ENCODE measurements around the gene NR1I3. TPM values are rescaled to one million over a fixed set of nuclear protein-coding genes. Genes with fewer than 3 reads are reported as not detected.
"Not testable (repeated sequence)": the region's sequence is repeated elsewhere in the genome, so short reads cannot be mapped to it uniquely, and the experiment has no call there.

NR1I3 gene
- total RNA-seq, 2 experiments from 2014 or later: not detected

DNA sequence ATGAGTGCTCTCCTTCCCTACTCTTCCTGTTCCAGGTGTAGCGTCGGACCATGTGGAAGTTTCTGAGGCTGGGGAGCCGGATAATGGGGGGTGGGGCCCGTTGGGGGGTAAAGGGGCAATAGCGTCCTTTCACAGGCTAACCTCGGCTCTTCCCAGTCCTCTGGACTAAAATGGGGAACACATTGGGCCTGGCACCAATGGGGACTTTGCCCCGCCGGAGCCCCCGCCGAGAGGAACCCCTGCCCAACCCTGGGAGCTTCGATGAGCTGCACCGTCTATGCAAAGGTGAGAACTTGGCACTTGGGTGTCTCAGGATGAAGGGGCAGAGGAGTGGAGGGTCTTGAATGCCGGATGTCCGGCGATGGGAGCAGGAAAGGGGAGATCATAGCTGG lies 11.7 kb downstream of the NR1I3 start:
- CTCF ChIA-PET: interaction anchor here (0.6 to 17.9 kb wide), 44 partner anchors 9 to 515 kb away, joined by 3 to 331 read pairs (median 6); partner anchors contain the start of genes ADAMTS4, CFAP126, FCER1G and NDUFS2

DNA sequence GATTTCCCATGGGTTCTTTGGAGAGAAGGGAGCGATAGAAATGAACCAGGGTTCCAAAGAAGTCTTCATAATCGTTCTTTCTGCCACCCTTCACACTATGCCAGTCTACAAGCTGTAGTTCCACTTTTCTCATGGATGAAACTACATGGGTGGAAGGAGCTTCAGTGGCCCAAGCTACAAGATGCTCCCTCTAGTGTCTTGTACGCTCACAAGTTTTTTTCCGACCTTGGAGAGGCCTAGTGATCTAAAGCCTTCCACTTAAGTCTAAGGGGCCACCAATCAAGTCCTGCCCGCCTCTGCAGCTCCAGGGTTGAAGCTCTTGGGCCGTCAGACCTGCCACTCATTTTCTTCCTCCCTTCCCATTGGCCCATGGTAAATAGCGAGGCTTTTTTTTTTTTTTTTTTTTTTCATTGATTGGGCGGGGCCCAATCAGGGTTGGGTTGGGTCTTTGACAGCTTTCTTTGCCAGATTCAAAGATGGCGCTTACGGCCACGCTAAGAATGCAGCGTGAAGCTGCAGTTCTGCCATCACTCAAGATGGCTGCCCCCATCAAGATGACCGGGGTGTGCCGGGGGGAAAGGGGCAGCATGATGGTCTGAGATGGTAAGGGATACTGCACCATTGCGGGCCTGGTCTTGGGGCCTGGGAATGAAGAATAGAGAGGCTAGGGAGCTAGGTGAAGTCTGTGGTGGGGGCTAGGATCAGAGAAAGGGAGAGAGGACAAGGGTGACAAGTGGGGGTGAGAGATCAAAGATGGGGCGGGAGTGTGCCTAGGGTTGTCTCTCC lies 12.3 kb downstream of the NR1I3 start, which contains the start of gene TOMM40L:
Gene TOMM40L (plus strand): TSS at position 527 of the 786 bp plus-strand sequence. CDS start 430 bp downstream, outside the sequence.
- ATAC-seq (peak; percentile 98), DNase-seq (peak; percentile 96)
- Mint-ChIP-seq H3K27ac (peak within 1 kb of the TSS; percentile 99), H3K4me3 (peak within 1 kb of the TSS; percentile 95), H3K4me1 (ENCODE audit: low read depth) (peaks cover 43% of the 10 kb centered on the region), H3K36me3 (ENCODE audit: low read depth) (peaks cover 26% of the 10 kb centered on the region), H3K27me3 (ENCODE audit: low read depth) (no peaks in the 10 kb centered on the region), H3K9me3 (ENCODE audit: insufficient read depth) (no peaks in the 10 kb centered on the region)
- POLR2A ChIA-PET: interaction anchor here (0.6 to 2.4 kb wide), 17 partner anchors 9 to 181 kb away, joined by 3 to 31 read pairs (median 3); partner anchors contain the start of genes B4GALT3, FCER1G, NDUFS2 and PPOX
- CTCF ChIA-PET: interaction anchor here (0.6 to 17.9 kb wide), 48 partner anchors 10 to 512 kb away, joined by 3 to 331 read pairs (median 5); partner anchors contain the start of genes ADAMTS4, CFAP126, FCER1G and NDUFS2

More for the DNA sequence above, 11.7 kb downstream of the NR1I3 start:
- Mint-ChIP-seq H3K4me3 (peak overlapping the region; percentile 95), H3K27ac (peak overlapping the region; percentile 99), H3K4me1 (ENCODE audit: low read depth) (peaks cover 47% of the 10 kb centered on the region), H3K36me3 (ENCODE audit: low read depth) (peaks cover 30% of the 10 kb centered on the region), H3K27me3 (ENCODE audit: low read depth) (no peaks in the 10 kb centered on the region), H3K9me3 (ENCODE audit: insufficient read depth) (no peaks in the 10 kb centered on the region)
- ATAC-seq: no peak
- no peak for DNase-seq
- POLR2A ChIA-PET: interaction anchor here (0.7 to 2.4 kb wide), 9 partner anchors 11 to 182 kb away, joined by 3 to 31 read pairs (median 4); partner anchors contain the start of genes FCER1G, NDUFS2, PPOX and SDHC

DNA sequence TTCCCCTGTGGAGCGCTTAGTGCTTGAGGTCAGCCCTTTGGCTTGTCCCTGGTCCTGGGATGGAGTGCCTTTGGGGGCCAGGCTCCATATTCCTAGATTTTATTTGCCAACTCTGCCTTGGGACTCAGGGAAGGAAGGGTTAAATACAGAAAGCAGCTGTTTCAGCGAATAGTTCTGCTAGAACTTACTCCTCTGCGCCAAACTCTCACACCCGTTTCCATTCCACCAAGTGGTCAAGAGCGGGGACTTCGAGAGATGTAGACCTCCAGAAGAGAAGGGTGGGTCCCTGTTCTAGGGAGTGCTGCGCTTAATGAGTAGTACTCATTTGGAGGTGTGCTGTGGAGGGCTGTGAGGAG lies 12.8 kb downstream of the NR1I3 start:
- peaks cover 22% of the 10 kb centered on the region for H3K36me3 Mint-ChIP-seq (ENCODE audit: low read depth)
- peaks cover 42% of the 10 kb centered on the region for H3K4me1 Mint-ChIP-seq (ENCODE audit: low read depth)
- ChIA-PET CTCF (interaction anchor here (0.6 to 17.9 kb wide), 43 partner anchors 9 to 513 kb away, joined by 3 to 331 read pairs (median 5); partner anchors contain the start of genes ADAMTS4, CFAP126, FCER1G and NDUFS2), POLR2A (interaction anchor here (0.6 to 2.4 kb wide), 15 partner anchors 9 to 166 kb away, joined by 3 to 31 read pairs (median 4); partner anchors contain the start of genes B4GALT3, FCER1G, NDUFS2 and PPOX)
- no peaks in the 10 kb centered on the region for H3K9me3 Mint-ChIP-seq (ENCODE audit: insufficient read depth)
- DNase-seq (no peak), ATAC-seq (peak; percentile 6)
- no peaks in the 10 kb centered on the region for H3K27me3 Mint-ChIP-seq (ENCODE audit: low read depth)
- peak overlapping the region; percentile 95 for H3K4me3 Mint-ChIP-seq
- peak overlapping the region; percentile 99 for H3K27ac Mint-ChIP-seq

DNA sequence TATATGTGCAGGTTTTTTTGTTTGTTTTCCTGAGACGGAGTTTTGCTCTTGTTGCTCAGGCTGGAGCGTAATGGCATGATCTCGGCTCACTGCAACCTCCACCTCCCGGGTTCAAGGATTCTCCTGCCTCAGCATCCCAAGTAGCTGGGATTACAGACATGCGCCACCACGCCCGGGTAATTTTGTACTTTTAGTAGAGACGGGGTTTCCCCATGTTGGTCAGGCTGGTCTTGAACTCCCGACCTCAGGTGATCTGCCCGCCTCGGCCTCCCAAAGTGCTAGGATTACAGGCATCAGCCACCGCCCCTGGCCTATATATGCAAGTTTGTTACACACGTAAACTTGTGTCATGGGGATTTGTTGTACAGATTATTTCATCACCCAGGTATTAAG lies 13.3 kb downstream of the NR1I3 start:
- not testable (repeated sequence) for DNase-seq; H3K27me3 Mint-ChIP-seq (ENCODE audit: low read depth); ATAC-seq; H3K9me3 Mint-ChIP-seq (ENCODE audit: insufficient read depth); H3K27ac Mint-ChIP-seq; H3K4me3 Mint-ChIP-seq
- Mint-ChIP-seq H3K36me3 (ENCODE audit: low read depth) (peaks cover 20% of the 10 kb centered on the region), H3K4me1 (ENCODE audit: low read depth) (peaks cover 42% of the 10 kb centered on the region)
- POLR2A ChIA-PET: interaction anchor here (1.0 to 2.4 kb wide), 3 partner anchors 19 to 59 kb away, joined by 3 to 31 read pairs (median 13); partner anchors contain the start of genes NDUFS2 and PPOX
- CTCF ChIA-PET: interaction anchor here (1.4 to 17.9 kb wide), 10 partner anchors 9 to 158 kb away, joined by 4 to 331 read pairs (median 18); partner anchors contain the start of genes ADAMTS4, CFAP126, FCER1G and NDUFS2

DNA sequence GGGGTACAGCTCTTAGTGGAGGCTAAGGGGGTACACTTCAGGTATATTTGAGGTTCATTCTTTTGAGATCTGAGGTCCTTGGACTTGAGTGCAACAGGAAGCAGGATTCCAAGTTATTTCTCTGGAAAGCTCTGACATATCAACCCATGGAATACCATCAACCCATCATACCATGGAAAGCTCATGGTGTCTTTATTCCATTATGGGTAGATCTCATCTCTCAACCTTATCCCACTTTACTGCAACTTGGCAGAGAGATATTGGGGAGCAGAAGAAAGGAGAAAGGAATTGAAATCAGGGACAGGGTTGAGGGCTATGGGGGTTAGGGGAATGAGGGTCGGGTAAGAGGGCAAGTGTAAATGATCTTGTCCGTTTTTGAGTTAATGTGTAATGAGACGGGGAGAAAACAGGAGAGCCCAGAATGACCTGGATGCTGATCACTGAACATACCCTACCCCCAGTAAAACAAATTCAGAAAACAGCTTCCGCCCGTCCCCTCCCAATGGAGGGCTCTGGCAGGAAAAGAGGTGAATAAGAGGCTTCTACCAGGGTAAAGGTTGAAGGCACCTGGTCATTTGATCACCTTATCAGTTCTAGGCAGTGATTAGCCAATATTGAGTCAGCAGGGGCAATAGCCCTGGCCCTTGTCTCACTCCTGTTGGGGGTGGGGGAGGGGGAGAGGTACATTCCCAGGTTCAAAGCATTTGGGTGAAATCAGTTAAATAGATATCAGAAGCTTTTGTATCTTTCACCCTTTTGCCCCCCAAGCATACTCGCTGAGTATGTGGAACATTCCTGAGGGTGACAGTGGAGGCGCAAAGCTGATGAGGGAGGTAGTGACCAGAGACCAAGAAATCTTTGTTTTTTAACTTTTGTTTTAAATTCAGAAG lies 14.0 kb downstream of the NR1I3 start:
- no peak overlapping the region for H3K4me3 Mint-ChIP-seq
- ATAC-seq (no peak), DNase-seq (no peak)
- peaks cover 42% of the 10 kb centered on the region for H3K4me1 Mint-ChIP-seq (ENCODE audit: low read depth)
- POLR2A ChIA-PET: interaction anchor here (1.0 to 2.5 kb wide), 3 partner anchors 18 to 58 kb away, joined by 3 to 15 read pairs (median 13); partner anchors contain the start of genes NDUFS2 and PPOX
- H3K36me3 Mint-ChIP-seq (ENCODE audit: low read depth): peaks cover 16% of the 10 kb centered on the region
- CTCF ChIA-PET: interaction anchor here (1.1 to 17.9 kb wide), 6 partner anchors 19 to 158 kb away, joined by 3 to 331 read pairs (median 14); partner anchors contain the start of genes ADAMTS4, NDUFS2 and PPOX
- H3K27ac Mint-ChIP-seq: no peak overlapping the region
- no peaks in the 10 kb centered on the region for H3K9me3 Mint-ChIP-seq (ENCODE audit: insufficient read depth)
- H3K27me3 Mint-ChIP-seq (ENCODE audit: low read depth): no peaks in the 10 kb centered on the region

DNA sequence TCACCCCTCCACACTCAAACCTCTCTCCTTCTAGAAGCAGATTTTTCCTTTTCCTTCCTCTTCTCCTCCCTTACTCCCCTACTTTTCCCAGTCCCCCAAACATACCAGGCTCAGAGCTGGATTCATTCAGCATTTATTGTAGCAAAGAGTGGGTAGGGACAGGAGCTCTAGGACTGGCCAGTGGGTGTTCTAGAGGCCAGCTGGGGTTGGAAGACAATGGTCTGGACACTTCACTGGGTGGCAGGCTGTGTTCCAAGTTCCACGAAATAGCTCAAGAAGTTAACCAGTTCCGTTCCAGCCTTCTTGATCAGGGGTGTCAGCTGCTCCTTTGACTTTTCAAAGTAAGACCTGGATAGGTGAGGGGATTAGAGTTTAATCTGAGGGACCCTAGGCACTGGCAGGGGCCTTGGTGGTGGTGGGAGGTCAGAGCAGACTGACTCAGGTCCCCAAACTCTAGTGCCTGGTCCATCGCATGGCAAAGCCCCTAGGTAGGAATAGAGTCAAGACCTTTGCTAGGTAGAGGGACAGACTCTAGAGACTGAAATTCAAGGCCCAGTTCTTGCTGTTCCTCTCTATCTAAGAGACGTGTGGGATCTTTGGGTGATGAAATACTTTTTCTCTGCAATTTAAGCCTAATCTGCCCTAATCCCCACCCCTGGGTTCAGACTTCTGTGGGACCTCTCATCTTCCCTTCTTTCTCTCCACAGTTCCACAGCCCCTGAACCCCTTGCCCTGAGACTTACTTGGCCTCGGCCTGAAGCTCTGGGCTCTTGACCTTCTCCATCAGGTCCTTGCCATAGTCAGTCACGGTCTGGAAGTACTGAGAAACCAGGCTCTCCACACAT lies 15.6 kb downstream of the NR1I3 start:
- H3K27me3 Mint-ChIP-seq (ENCODE audit: low read depth): no peaks in the 10 kb centered on the region
- H3K27ac Mint-ChIP-seq: peak overlapping the region; percentile 50
- peaks cover 48% of the 10 kb centered on the region for H3K4me1 Mint-ChIP-seq (ENCODE audit: low read depth)
- no peaks in the 10 kb centered on the region for H3K9me3 Mint-ChIP-seq (ENCODE audit: insufficient read depth)
- ATAC-seq (no peak), DNase-seq (no peak)
- CTCF ChIA-PET: interaction anchor here (1.5 to 17.9 kb wide), 5 partner anchors 17 to 160 kb away, joined by 3 to 331 read pairs (median 6); partner anchors contain the start of genes ADAMTS4, NDUFS2 and PPOX
- POLR2A ChIA-PET: interaction anchor here (0.5 to 2.5 kb wide), 2 partner anchors 20 to 82 kb away, joined by 3 to 15 read pairs; partner anchors contain the start of gene NDUFS2
- H3K36me3 Mint-ChIP-seq (ENCODE audit: low read depth): no peaks in the 10 kb centered on the region
- no peak overlapping the region for H3K4me3 Mint-ChIP-seq

DNA sequence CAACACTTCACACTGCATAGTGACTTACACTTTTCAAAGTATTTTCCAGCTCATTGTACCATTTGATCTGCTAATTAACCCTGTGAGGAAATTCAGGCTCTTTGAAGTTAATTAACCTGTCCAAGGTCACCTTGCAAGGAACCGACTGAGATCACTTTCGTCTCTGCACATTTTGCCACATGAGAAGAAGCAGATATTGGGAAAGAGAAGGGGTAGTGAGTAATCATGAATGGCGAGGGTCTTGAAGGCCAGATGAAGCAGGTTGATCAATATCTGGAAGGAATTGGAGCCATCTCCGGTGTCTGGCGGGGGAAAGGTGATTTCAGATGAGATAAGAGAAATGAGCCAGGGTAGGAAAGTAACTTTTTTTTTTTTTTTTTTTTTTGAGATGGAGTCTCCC lies 18.0 kb downstream of the NR1I3 start:
- Mint-ChIP-seq H3K36me3 (ENCODE audit: low read depth) (peaks cover 5% of the 10 kb centered on the region), H3K27me3 (ENCODE audit: low read depth) (no peaks in the 10 kb centered on the region), H3K27ac (no peak overlapping the region), H3K9me3 (ENCODE audit: insufficient read depth) (no peaks in the 10 kb centered on the region), H3K4me1 (ENCODE audit: low read depth) (peaks cover 44% of the 10 kb centered on the region), H3K4me3 (no peak overlapping the region)
- ATAC-seq (no peak), DNase-seq (no peak)
- ChIA-PET CTCF (interaction anchor here (0.8 to 17.9 kb wide), 9 partner anchors 9 to 162 kb away, joined by 3 to 331 read pairs (median 6); partner anchors contain the start of genes ADAMTS4, NDUFS2, PPOX and SDHC), POLR2A (interaction anchor here (1.9 kb wide), 1 partner anchor 18 kb away, joined by 7 read pairs; the partner anchor contains the start of gene NDUFS2)

DNA sequence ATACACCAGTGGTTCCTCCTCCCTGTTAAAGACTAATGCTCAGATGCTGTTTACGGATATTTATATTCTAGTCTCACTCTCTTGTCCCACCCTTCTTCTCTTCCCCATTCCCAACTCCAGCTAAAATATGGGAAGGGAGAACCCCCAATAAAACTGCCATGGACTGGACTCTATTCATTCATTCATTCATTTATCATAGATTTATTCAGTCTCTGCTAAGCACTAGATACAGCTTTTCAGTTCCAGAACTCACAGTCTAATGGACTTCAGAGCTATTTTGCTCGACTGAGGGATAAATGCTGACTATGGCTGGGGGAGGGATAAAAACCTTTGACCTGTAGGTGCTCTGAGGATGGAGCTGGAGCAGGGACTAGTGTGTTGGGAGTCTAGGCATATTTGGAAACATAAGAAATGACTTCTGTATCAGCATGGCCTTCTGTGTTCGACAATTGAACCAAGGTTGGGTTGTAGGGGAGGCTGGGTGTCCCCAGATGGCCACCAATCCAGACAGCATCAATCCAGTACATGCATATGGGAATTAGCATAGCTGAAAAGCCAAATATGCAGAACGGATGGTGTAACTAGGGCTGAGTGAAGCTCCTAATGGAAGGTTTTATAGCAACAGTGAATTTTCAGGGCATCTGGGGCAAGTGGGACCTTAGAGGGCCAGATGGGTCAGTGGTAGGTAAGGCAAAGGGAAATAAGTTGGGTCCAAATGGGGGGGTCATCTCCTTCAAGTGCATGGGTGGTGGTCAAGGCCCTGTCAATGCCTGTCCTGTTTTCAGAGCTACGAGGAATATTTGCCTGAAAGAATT lies 18.7 kb downstream of the NR1I3 start:
- Mint-ChIP-seq H3K4me1 (ENCODE audit: low read depth) (peaks cover 48% of the 10 kb centered on the region), H3K4me3 (no peak overlapping the region), H3K9me3 (ENCODE audit: insufficient read depth) (no peaks in the 10 kb centered on the region), H3K27ac (no peak overlapping the region), H3K27me3 (ENCODE audit: low read depth) (no peaks in the 10 kb centered on the region), H3K36me3 (ENCODE audit: low read depth) (peaks cover 11% of the 10 kb centered on the region)
- ATAC-seq (no peak), DNase-seq (no peak)
- CTCF ChIA-PET: interaction anchor here (0.8 to 17.9 kb wide), 9 partner anchors 9 to 163 kb away, joined by 3 to 331 read pairs (median 6); partner anchors contain the start of genes ADAMTS4, NDUFS2, PPOX and SDHC
- POLR2A ChIA-PET: interaction anchor here (1.9 kb wide), 1 partner anchor 18 kb away, joined by 7 read pairs; the partner anchor contains the start of gene NDUFS2

DNA sequence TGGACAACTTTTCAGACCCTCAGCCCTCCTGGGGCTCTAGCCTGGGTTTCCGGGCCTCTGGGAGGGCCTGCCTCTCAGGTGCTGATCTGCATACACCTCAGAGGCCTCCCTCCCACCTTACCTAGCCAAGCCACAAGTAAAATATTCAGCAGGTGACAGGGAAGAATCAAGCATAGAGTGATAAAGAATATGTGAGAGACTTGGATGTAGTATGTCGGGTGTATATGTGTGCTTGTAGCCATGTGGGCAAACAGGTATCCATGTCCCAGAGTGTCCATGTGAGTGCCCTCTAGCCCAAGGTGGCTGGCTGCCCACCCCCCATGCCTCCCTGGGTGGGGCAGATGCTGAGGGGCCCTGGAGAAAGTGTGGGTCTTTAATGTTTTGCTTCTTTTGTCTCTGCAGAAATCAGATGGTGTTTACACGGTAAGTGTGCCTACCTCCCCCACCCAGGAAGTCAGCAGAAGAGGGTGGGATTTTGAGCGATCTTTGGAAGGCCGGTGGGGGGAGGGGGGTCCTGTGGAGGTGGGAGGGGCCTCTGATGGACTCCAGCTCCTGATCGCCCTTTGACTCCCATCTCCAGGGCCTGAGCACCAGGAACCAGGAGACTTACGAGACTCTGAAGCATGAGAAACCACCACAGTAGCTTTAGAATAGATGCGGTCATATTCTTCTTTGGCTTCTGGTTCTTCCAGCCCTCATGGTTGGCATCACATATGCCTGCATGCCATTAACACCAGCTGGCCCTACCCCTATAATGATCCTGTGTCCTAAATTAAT lies 19.5 kb downstream of the NR1I3 start:
- POLR2A ChIA-PET: interaction anchor here (1.5 to 1.9 kb wide), 2 partner anchors 17 to 53 kb away, joined by 4 to 7 read pairs; partner anchors contain the start of genes NDUFS2 and PPOX
- ATAC-seq: no peak
- Mint-ChIP-seq H3K9me3 (ENCODE audit: insufficient read depth) (no peaks in the 10 kb centered on the region), H3K4me3 (no peak overlapping the region), H3K36me3 (ENCODE audit: low read depth) (peaks cover 19% of the 10 kb centered on the region), H3K27ac (peak overlapping the region; percentile 77), H3K27me3 (ENCODE audit: low read depth) (no peaks in the 10 kb centered on the region), H3K4me1 (ENCODE audit: low read depth) (peaks cover 52% of the 10 kb centered on the region)
- no peak for DNase-seq
- CTCF ChIA-PET: interaction anchor here (1.3 to 17.9 kb wide), 6 partner anchors 10 to 164 kb away, joined by 5 to 331 read pairs (median 10); partner anchors contain the start of genes ADAMTS4, NDUFS2 and PPOX

All from activated CD8-positive, alpha-beta T cell treated with anti-CD3 and anti-CD28 coated beads, Interleukin-2, amount 10 ng/mL, durations not matched to agents 7 days and 5 days (primary cell).